Neural cell (in vitro differentiated cells): Measurements from ENCODE around the gene HNRNPAB. TPM values are rescaled to one million over a fixed set of nuclear protein-coding genes. Genes with fewer than 3 reads are reported as not detected.

Experiments
- H2AFZ ChIP-seq: fragments of 200-600, 300-800 bp; sonication (generic), shearing (Covaris generic); 2 replicates; pipeline ENCODE4 v1.6.0; 2014; ENCODE audit warnings: low read depth, mild to moderate bottlenecking, antibody characterized with exemption, low read length, moderate library complexity
- H3F3A ChIP-seq: fragments of 200-600 bp; shearing (Covaris generic); 2 replicates; pipeline ENCODE4 v1.6.1; 2016; ENCODE audit warnings: mild to moderate bottlenecking, moderate library complexity, mixed read lengths, antibody characterized with exemption, low read length; ENCODE audit not compliant: insufficient read depth, poor library complexity, severe bottlenecking
- H3K27ac ChIP-seq: fragments of 200-600, 300-800 bp; sonication (generic), shearing (Covaris generic); 2 replicates; pipeline ENCODE4 v1.5.1; 2014; ENCODE audit warnings: mild to moderate bottlenecking, low read length, moderate library complexity
- H3K27me3 ChIP-seq: fragments of 300-800, 200-600 bp; sonication (generic), shearing (Covaris generic); 2 replicates; pipeline ENCODE4 v1.6.0; 2014; ENCODE audit warnings: mild to moderate bottlenecking, low read depth, low read length, moderate library complexity; ENCODE audit not compliant: insufficient read depth
- H3K36me3 ChIP-seq: fragments of 300-800, 200-600 bp; sonication (generic), shearing (Covaris generic); 2 replicates; pipeline ENCODE4 v1.5.1; 2014; ENCODE audit warnings: mild to moderate bottlenecking, antibody characterized with exemption, low read length, moderate library complexity; ENCODE audit not compliant: insufficient read depth
- H3K4me2 ChIP-seq: fragments of 300-800, 200-600 bp; sonication (generic), shearing (Covaris generic); 2 replicates; pipeline ENCODE4 v1.6.0; 2014; ENCODE audit warnings: mild to moderate bottlenecking, low read length
- H3K4me3 ChIP-seq: fragments of 300-800, 200-600 bp; sonication (generic), shearing (Covaris generic); 2 replicates; pipeline ENCODE4 v1.5.1; 2014; ENCODE audit warnings: mild to moderate bottlenecking, low read length, moderate library complexity
- H3K79me2 ChIP-seq: fragments of 200-600 bp; shearing (Covaris generic); replicated peaks from 2 replicates; pipeline ENCODE4 v1.6.0; 2014; ENCODE audit warnings: mild to moderate bottlenecking, low read length, moderate library complexity; ENCODE audit not compliant: insufficient read depth
- H3K9ac ChIP-seq: fragments of 300-800, 200-600 bp; sonication (generic), shearing (Covaris generic); 2 replicates; pipeline ENCODE4 v1.6.1; 2016; ENCODE audit warnings: mild to moderate bottlenecking, low read length, mixed read lengths
- H3K9me2 ChIP-seq: fragments of 200-600 bp; shearing (Covaris generic); 2 replicates; pipeline ENCODE4 v1.6.1; 2016; ENCODE audit warnings: mild to moderate bottlenecking, low read length, mixed read lengths; ENCODE audit not compliant: insufficient read depth
- H3K9me3 ChIP-seq: fragments of 200-600, 300-800 bp; sonication (generic), shearing (Covaris generic); 2 replicates; pipeline ENCODE4 v1.6.1; 2016; ENCODE audit warnings: mild to moderate bottlenecking, mixed run types, low read length, moderate library complexity, mixed read lengths
- H4K20me1 ChIP-seq: fragments of 200-600 bp; shearing (Covaris generic); 2 replicates; pipeline ENCODE4 v1.6.1; 2016; ENCODE audit warnings: mild to moderate bottlenecking, mixed run types; ENCODE audit not compliant: insufficient read depth
- EP300 ChIP-seq: fragments of 450-650 bp; conservative IDR thresholded peaks from 2 replicates; pipeline ENCODE4 v1.6.1; 2014; ENCODE audit warnings: antibody characterized with exemption, mild to moderate bottlenecking, moderate library complexity; ENCODE audit not compliant: poor library complexity, severe bottlenecking
- EZH2 ChIP-seq: fragments of 200-600, 300-800 bp; shearing (Covaris generic), sonication (generic); IDR thresholded peaks from 2 replicates; pipeline ENCODE4 v1.6.1; 2014; ENCODE audit warnings: antibody characterized with exemption, low read length, borderline replicate concordance, mild to moderate bottlenecking; ENCODE audit not compliant: insufficient read depth, poor library complexity, severe bottlenecking
- MXI1 ChIP-seq: fragments of 450-650 bp; conservative IDR thresholded peaks from 2 replicates; pipeline ENCODE4 v1.6.1; 2014; ENCODE audit warnings: antibody characterized with exemption, mild to moderate bottlenecking; ENCODE audit not compliant: poor library complexity, severe bottlenecking
- POLR2AphosphoS5 ChIP-seq: IDR thresholded peaks from 2 replicates; pipeline ENCODE4 v1.6.1; 2012
- RAD21 ChIP-seq: fragments of 450-650 bp; conservative IDR thresholded peaks from 2 replicates; pipeline ENCODE4 v1.6.1; 2014; ENCODE audit warnings: antibody characterized with exemption, mild to moderate bottlenecking, moderate library complexity
- SMC3 ChIP-seq: fragments of 450-650 bp; conservative IDR thresholded peaks from 2 replicates; pipeline ENCODE4 v1.6.1; 2014; ENCODE audit warnings: antibody characterized with exemption, mild to moderate bottlenecking, moderate library complexity; ENCODE audit not compliant: poor library complexity
- TAF1 ChIP-seq: IDR thresholded peaks from 2 replicates; pipeline ENCODE4 v1.6.1; 2012; ENCODE audit warnings: low read depth
- polyA plus RNA-seq: library from polyadenylated mRNA; depleted of rRNA; stranded (reverse); fragments of >200 nt; gene quantifications from 2 replicates; pipeline ENCODE4 v1.2.3, GENCODE V29; 2014
- TF ChIP-seq, protein P1 (sequence below): IDR thresholded peaks from 2 replicates; pipeline ENCODE4 v1.6.1; 2012; ENCODE audit warnings: borderline replicate concordance
- TF ChIP-seq, protein P2 (sequence below): fragments of 450-650 bp; IDR thresholded peaks from 2 replicates; pipeline ENCODE4 v1.5.1; 2014; ENCODE audit warnings: antibody characterized with exemption, mild to moderate bottlenecking, moderate library complexity; ENCODE audit not compliant: poor library complexity, severe bottlenecking

HNRNPAB gene
- polyA plus RNA-seq, 1 donor from 2014 or later: 129 TPM

DNA sequence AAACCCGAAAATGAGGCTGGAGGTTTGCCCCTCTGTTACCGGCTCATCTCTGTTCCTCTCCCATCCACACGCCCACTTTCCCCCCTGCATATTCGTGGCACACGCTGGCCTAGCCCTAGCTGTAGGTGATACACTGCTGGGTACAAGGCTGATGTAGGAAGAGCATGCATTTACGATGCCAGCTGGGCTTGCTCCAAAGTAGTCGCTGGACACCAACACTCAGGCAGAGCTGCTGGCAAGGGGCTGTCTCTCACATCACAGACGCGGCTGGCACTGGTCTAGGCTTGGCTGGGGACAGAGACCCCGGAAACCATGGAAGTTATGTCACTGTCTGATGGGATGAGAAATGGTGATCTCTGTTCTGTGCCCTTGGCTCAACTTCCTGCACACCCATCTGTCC, 38.1 kb downstream of the HNRNPAB start:
- Histone ChIP-seq H4K20me1 (no peaks in the 10 kb centered on the region), H3K4me2 (no peak overlapping the region), H3K9me3 (no peaks in the 10 kb centered on the region), H3K79me2 (no peaks in the 10 kb centered on the region), H3K27me3 (no peaks in the 10 kb centered on the region), H3K36me3 (no peaks in the 10 kb centered on the region), H3K9ac (no peak overlapping the region), H3F3A (no peaks in the 10 kb centered on the region), H3K27ac (no peak overlapping the region), H3K4me3 (no peak overlapping the region), H2AFZ (no peak overlapping the region), H3K9me2 (no peaks in the 10 kb centered on the region)
- TF ChIP-seq, protein P1, sequence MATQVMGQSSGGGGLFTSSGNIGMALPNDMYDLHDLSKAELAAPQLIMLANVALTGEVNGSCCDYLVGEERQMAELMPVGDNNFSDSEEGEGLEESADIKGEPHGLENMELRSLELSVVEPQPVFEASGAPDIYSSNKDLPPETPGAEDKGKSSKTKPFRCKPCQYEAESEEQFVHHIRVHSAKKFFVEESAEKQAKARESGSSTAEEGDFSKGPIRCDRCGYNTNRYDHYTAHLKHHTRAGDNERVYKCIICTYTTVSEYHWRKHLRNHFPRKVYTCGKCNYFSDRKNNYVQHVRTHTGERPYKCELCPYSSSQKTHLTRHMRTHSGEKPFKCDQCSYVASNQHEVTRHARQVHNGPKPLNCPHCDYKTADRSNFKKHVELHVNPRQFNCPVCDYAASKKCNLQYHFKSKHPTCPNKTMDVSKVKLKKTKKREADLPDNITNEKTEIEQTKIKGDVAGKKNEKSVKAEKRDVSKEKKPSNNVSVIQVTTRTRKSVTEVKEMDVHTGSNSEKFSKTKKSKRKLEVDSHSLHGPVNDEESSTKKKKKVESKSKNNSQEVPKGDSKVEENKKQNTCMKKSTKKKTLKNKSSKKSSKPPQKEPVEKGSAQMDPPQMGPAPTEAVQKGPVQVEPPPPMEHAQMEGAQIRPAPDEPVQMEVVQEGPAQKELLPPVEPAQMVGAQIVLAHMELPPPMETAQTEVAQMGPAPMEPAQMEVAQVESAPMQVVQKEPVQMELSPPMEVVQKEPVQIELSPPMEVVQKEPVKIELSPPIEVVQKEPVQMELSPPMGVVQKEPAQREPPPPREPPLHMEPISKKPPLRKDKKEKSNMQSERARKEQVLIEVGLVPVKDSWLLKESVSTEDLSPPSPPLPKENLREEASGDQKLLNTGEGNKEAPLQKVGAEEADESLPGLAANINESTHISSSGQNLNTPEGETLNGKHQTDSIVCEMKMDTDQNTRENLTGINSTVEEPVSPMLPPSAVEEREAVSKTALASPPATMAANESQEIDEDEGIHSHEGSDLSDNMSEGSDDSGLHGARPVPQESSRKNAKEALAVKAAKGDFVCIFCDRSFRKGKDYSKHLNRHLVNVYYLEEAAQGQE: no peak
- TF ChIP-seq MXI1 (no peak), RAD21 (no peak), SMC3 (no peak), EZH2 (no peak), TAF1 (no peak), POLR2AphosphoS5 (no peak), EP300 (no peak)
- TF ChIP-seq, protein P2, sequence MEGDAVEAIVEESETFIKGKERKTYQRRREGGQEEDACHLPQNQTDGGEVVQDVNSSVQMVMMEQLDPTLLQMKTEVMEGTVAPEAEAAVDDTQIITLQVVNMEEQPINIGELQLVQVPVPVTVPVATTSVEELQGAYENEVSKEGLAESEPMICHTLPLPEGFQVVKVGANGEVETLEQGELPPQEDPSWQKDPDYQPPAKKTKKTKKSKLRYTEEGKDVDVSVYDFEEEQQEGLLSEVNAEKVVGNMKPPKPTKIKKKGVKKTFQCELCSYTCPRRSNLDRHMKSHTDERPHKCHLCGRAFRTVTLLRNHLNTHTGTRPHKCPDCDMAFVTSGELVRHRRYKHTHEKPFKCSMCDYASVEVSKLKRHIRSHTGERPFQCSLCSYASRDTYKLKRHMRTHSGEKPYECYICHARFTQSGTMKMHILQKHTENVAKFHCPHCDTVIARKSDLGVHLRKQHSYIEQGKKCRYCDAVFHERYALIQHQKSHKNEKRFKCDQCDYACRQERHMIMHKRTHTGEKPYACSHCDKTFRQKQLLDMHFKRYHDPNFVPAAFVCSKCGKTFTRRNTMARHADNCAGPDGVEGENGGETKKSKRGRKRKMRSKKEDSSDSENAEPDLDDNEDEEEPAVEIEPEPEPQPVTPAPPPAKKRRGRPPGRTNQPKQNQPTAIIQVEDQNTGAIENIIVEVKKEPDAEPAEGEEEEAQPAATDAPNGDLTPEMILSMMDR: no peak

- H3K79me2 ChIP-seq: no peaks in the 10 kb centered on the region
- H3K36me3 ChIP-seq: no peaks in the 10 kb centered on the region
- no peak for TF ChIP-seq RAD21
- TF ChIP-seq, protein P2: no peak
- TF ChIP-seq SMC3: no peak
- TF ChIP-seq MXI1: no peak
- no peak for TF ChIP-seq EP300
- TF ChIP-seq, protein P1: no peak
- no peak for TF ChIP-seq TAF1
- TF ChIP-seq EZH2: no peak
- no peak for TF ChIP-seq POLR2AphosphoS5
- H3K9me2 ChIP-seq: no peaks in the 10 kb centered on the region
- H3K9ac ChIP-seq: no peak overlapping the region
- no peaks in the 10 kb centered on the region for H3F3A ChIP-seq
- no peak overlapping the region for H3K27ac ChIP-seq
- H3K4me3 ChIP-seq: no peak overlapping the region
- H4K20me1 ChIP-seq: no peaks in the 10 kb centered on the region
- no peak overlapping the region for H2AFZ ChIP-seq
- no peak overlapping the region for H3K4me2 ChIP-seq
- no peaks in the 10 kb centered on the region for H3K9me3 ChIP-seq
- H3K27me3 ChIP-seq: no peaks in the 10 kb centered on the region
Measured at GRCh38 chr5:178244576-178244975, 40.2 kb downstream of the HNRNPAB start.
